ENCODE results near the gene INPP5A. TPM values are rescaled to one million over a fixed set of nuclear protein-coding genes. Genes with fewer than 3 reads are reported as not detected.

INPP5A gene
- total and polyA plus RNA-seq, 2 of the 13 experiments (the other 11 are each of a cell fraction or from before 2014, with no cell fraction given) = 17.5 to 37.9 TPM

DNA sequence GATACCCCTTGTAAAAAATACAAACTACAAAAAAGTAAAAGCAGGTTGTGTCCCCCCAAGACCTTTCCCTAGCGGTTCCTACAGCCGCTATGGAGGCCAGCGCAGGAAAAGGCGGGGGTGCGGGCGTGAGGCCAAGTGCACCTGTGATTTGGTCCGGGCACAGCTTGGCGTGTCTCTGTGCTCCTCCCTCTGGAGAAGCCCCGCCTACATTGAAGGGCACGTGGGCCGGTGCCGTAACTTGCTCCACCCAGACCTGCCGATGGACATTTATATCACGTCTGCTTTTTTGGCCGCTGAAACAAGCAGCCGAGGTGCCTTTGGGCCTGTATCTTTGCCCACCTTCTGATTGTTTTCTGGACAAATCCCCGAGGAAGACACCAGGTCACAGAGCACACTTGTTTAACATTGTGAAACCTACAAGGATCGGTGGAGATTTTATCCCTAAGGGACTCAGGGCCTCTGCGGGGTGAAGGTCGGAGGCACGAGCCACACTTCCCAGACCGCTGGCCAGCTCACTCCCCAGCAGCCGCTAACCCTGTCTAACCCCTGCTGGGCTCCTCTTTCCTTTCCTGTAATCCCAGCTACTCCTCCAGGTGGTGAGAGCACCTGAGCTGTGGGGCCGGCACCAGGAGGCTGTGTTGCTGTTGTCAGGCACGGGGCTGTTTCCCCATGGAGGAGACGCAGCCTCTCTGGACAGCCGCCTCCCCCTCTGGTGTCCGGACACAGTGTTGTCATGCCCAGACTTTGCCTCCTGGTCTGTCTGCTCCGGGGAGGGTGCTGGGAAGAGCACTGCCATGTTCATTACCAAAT is 18.8 kb upstream of the INPP5A start (continued):
- TF ChIP-seq ZBTB38 (CRISPR knock-in tag; IDR thresholded peaks at IDR 0.05) (0 out of 2 replicates have a peak, but pooled peaks have one; percentile 5), SMYD3 (CRISPR knock-in tag; IDR thresholded peaks at IDR 0.05) (0 out of 2 replicates have a peak, but pooled peaks have one; percentile 64), SKI (IDR thresholded peaks at IDR 0.05; ENCODE audit: partially characterized antibody) (peak; percentile 75), LCORL (IDR thresholded peaks at IDR 0.05) (no peak), LCORL (CRISPR knock-in tag; IDR thresholded peaks at IDR 0.05) (peak; percentile 40; the same call in 1 of the 2 replicates), LBX2 (CRISPR knock-in tag; IDR thresholded peaks at IDR 0.05; ENCODE audit: borderline replicate concordance) (peak; percentile 73; the same call in 1 of the 2 replicates), TP53 (CRISPR knock-in tag; conservative IDR thresholded peaks at IDR 0.05) (0 out of 2 replicates have a peak, but pooled peaks have one; percentile 29), HOXA3 (CRISPR knock-in tag; IDR thresholded peaks at IDR 0.05) (0 out of 2 replicates have a peak, but pooled peaks have one; percentile 40), FOXJ3 (CRISPR knock-in tag; IDR thresholded peaks at IDR 0.05; ENCODE audit: borderline replicate concordance) (peak; percentile 45; the same call in 1 of the 2 replicates), ZNF12 (CRISPR knock-in tag; IDR thresholded peaks at IDR 0.05) (no peak), ZNF550 (CRISPR knock-in tag; IDR thresholded peaks at IDR 0.05; ENCODE audit: borderline replicate concordance) (no peak), KLF16 (CRISPR knock-in tag; IDR thresholded peaks at IDR 0.05) (no peak), SKIL (CRISPR knock-in tag; IDR thresholded peaks at IDR 0.05; ENCODE audit: borderline replicate concordance) (no peak; the same call in 1 of the 2 replicates), ZNF878 (CRISPR knock-in tag; IDR thresholded peaks at IDR 0.05) (no peak), ZNF234 (CRISPR knock-in tag; conservative IDR thresholded peaks at IDR 0.05) (no peak), ZNF451 (CRISPR knock-in tag; IDR thresholded peaks at IDR 0.05) (peak; percentile 43), GABPB1 (CRISPR knock-in tag; IDR thresholded peaks at IDR 0.05) (peak; percentile 51), ZNF276 (CRISPR knock-in tag; IDR thresholded peaks at IDR 0.05; ENCODE audit: low read depth) (no peak)
- TF ChIP-seq, protein P1, sequence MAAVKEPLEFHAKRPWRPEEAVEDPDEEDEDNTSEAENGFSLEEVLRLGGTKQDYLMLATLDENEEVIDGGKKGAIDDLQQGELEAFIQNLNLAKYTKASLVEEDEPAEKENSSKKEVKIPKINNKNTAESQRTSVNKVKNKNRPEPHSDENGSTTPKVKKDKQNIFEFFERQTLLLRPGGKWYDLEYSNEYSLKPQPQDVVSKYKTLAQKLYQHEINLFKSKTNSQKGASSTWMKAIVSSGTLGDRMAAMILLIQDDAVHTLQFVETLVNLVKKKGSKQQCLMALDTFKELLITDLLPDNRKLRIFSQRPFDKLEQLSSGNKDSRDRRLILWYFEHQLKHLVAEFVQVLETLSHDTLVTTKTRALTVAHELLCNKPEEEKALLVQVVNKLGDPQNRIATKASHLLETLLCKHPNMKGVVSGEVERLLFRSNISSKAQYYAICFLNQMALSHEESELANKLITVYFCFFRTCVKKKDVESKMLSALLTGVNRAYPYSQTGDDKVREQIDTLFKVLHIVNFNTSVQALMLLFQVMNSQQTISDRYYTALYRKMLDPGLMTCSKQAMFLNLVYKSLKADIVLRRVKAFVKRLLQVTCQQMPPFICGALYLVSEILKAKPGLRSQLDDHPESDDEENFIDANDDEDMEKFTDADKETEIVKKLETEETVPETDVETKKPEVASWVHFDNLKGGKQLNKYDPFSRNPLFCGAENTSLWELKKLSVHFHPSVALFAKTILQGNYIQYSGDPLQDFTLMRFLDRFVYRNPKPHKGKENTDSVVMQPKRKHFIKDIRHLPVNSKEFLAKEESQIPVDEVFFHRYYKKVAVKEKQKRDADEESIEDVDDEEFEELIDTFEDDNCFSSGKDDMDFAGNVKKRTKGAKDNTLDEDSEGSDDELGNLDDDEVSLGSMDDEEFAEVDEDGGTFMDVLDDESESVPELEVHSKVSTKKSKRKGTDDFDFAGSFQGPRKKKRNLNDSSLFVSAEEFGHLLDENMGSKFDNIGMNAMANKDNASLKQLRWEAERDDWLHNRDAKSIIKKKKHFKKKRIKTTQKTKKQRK (IDR thresholded peaks at IDR 0.05; ENCODE audit: low read length) = no peak
- TF ChIP-seq, protein P2, sequence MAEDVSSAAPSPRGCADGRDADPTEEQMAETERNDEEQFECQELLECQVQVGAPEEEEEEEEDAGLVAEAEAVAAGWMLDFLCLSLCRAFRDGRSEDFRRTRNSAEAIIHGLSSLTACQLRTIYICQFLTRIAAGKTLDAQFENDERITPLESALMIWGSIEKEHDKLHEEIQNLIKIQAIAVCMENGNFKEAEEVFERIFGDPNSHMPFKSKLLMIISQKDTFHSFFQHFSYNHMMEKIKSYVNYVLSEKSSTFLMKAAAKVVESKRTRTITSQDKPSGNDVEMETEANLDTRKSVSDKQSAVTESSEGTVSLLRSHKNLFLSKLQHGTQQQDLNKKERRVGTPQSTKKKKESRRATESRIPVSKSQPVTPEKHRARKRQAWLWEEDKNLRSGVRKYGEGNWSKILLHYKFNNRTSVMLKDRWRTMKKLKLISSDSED (CRISPR knock-in tag; IDR thresholded peaks at IDR 0.05) = no peak

Data from HepG2 (cell line).